Measurements from ENCODE around the gene SLC12A7.
"Not testable (repeated sequence)": the region's sequence is repeated elsewhere in the genome, so short reads cannot be mapped to it uniquely, and the experiment has no call there.

SLC12A7 gene

GRCh38 chr5:1111727-1112289 lies at the start of gene SLC12A7:
SLC12A7 (minus strand) TSS chr5:1112063; CDS start chr5:1111991, 72 bp downstream.
- DNase-seq (ENCODE audit: low read depth in 2 of 2): no peak

DNA sequence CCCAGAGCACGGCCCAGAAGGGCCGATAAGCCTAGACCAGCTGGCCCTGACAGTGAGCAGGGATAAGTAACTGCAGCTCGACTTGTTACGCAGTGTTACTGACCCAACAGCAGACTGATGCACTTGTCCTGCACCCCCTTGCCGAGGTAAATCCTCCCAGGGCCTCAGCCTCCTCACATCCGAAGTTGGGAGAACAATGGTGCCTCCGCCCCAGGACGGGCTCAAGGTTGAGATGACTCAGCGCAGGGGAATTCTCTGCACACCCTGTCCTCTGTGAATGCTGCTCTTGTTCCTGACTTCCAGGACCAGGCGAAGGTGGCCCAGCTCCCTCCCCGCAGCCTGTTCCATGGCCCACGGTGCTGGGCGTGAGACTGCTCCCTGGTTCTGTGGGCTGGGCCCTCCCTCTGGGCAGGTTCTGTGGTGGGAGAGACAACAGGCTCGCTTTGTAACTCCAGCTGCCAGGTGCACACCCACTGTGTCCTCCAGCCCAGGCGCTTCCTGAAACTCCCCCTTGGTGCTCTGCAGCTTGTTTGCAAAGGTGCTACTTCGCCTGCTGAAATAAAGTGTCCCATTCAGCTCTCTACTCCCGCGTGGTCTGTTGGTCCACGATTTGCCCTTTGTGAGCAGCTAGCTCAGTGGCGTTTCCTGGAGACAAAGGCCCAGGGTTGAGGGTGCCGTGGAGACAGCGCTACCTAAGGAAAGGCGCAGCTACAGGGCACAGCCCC lies 49.4 kb upstream of the SLC12A7 start:
- no peak for DNase-seq (ENCODE audit: low read depth in 2 of 2)

GRCh38 chr5:1159774-1160406 lies 48.0 kb upstream of the SLC12A7 start:
- no peak for DNase-seq (ENCODE audit: low read depth in 2 of 2)

DNA sequence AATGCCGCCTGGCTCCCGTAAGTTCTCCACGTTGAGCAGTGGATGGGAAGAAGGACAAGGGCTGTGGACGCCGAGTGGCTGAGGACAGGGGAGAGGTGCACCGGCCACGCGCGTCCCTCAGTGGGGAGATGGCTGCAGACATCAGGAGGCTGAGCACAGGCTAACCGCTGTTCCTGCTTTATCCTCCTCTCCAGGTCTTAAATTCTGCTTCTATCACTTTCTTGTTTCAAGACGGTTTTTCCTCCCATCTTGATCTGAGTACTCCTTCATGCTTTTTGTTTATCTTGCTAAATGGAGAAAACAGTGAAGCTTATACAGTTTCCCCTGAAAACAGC lies 47.4 kb upstream of the SLC12A7 start:
- no peak for DNase-seq (ENCODE audit: low read depth in 2 of 2)

GRCh38 chr5:1158647-1159340 lies 46.9 kb upstream of the SLC12A7 start:
- no peak for DNase-seq (ENCODE audit: low read depth in 2 of 2)

GRCh38 chr5:1157461-1157986 lies 45.7 kb upstream of the SLC12A7 start:
- not testable (repeated sequence) for DNase-seq (ENCODE audit: low read depth in 2 of 2)

- no peak for DNase-seq (ENCODE audit: low read depth in 2 of 2)
Measured at GRCh38 chr5:1156754-1157460, 45.0 kb upstream of the SLC12A7 start.

DNA sequence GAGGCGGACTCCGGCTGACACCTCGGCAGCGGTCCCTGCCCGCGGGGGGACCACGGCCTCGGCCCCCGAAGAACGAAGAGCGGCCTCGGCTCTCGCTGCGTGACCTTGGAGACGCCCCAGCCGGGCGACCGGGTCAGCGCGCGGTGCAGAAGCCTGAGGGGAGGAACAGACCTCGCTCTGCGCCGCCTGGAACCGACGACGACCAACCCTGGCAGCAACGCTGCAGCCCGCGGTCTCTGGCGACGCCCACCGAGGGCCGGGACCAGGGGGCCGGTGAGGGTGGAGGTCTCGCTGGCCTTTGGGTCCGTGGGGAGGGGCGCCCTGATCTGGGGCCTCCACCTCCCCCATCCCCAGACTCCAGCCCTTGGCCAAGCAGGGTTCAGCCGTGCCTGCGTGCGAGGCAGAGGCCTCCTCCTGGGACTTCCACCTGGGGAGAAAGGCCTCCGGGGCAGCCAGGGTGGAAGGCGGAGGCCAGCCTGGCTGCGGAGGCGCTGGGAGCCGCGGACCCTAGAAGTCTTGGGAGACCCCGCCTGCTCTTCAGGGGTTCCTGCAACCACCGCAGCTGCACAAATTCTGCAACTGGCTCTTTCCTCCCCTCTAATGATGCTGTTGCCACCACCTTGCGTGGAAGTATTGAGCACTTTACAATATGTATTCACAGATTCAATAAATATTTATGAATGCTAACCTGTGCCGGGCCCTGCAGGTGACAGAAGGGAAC lies 44.3 kb upstream of the SLC12A7 start:
- no peak for DNase-seq (ENCODE audit: low read depth in 2 of 2)

DNA sequence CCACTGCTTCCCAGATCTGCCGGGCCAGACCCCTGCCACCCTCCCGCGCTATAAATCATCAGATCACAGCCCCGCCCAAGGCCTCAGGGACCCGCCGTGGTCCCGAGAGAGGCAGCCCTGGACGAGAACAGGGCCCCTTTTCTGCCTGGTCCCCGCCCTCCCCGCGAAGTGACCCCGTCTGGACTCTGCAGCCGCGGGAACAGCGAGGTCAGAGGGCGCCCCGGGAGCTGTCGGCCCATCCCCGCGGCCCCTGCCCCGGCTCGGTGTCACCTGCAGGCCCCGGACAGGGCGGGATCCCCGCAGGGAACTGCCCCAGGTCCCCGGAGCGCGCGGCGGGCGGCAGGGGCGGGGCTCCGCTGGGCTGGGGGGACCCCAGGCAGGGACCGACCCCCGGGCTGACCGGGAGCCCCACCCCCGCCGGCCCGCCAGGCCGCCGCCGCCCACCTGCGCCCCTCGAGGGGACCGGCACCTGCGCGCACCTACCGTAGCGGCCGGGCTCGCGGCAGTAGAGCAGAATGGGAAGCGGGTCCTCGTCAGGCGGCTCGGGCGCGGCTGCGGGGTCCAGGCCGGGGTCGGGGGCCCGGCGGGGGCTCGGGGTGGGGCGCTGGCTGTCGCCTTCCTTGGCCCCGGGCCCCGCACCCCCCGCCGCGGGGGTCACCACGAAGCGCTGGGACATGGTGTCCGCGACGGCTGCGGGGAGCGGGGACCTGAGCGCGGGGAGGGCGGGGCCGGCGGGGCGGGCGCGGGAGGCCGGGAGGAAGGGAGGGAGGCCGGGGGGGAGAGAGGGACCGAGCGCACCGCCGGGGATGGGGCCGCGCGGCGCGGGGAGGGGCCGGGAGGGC lies 43.5 kb upstream of the SLC12A7 start:
- DNase-seq (ENCODE audit: low read depth in 2 of 2): no peak

- no peak for DNase-seq (ENCODE audit: low read depth in 2 of 2)
Measured at GRCh38 chr5:1153428-1153827, 41.6 kb upstream of the SLC12A7 start.

- no peak for DNase-seq (ENCODE audit: low read depth in 2 of 2)
Measured at GRCh38 chr5:1152771-1153282, 41.0 kb upstream of the SLC12A7 start.

DNA sequence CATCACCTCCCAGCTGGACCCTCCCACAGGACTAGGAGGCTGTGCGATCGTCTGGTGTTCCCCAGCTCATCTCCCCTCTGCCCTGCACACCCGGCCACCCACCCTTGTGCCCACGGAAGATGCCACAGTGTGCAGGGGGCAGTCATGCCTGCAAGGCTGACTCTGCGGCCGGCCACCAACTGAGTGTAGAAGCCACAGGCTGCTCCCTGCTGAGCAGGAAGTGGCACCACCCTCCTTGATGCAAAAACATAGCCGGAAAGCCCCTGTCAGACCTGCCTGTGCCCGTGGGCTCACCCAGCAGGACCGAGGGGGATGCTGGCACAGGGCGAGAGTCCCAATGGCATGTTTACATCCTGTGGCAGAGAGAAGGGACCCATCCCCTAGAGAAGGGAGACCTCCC lies 40.3 kb upstream of the SLC12A7 start:
- no peak for DNase-seq (ENCODE audit: low read depth in 2 of 2)

DNA sequence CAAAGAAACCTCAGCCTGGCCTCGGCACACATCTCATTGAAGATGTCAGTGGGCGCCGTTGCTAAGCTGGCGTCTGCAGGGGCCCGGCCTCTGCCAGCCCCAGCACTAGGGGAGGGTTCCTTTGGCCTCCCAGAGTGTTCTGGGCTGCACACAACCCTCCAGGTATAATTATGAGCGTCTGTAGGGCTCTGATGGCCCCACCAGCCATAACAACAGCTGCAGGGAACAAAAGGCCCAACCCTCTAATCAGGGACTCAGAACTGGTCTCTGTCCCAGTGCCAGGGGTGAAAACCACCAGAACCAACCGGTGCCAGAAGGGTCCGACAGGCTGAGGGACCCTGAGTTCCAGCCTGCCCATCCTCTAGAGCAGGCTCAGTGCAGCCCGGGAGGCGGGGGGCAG lies 39.5 kb upstream of the SLC12A7 start:
- no peak for DNase-seq (ENCODE audit: low read depth in 2 of 2)

GRCh38 chr5:1150866-1151265 lies 39.0 kb upstream of the SLC12A7 start:
- DNase-seq (ENCODE audit: low read depth in 2 of 2): no peak

GRCh38 chr5:1144638-1145396 lies 33.0 kb upstream of the SLC12A7 start:
- no peak for DNase-seq (ENCODE audit: low read depth in 2 of 2)

- DNase-seq (ENCODE audit: low read depth in 2 of 2): no peak
Measured at GRCh38 chr5:1144089-1144488, 32.2 kb upstream of the SLC12A7 start.

DNA sequence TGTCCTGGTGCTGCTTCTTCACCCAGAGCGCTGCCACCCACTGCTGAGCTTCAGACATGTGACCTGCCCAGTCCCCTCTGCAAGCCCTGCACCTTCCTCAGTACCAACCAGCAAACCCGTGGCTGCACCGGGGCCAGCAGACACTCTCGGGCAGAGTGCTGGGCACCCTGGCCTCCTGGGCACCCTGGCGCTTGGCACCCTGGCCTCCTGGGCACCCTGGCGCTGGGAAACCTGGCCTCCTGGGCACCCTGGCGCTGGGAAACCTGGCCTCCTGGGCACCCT lies 31.7 kb upstream of the SLC12A7 start:
- DNase-seq (ENCODE audit: low read depth in 2 of 2): no peak

- no peak for DNase-seq (ENCODE audit: low read depth in 2 of 2)
Measured at GRCh38 chr5:1142886-1143669, 31.2 kb upstream of the SLC12A7 start.

DNA sequence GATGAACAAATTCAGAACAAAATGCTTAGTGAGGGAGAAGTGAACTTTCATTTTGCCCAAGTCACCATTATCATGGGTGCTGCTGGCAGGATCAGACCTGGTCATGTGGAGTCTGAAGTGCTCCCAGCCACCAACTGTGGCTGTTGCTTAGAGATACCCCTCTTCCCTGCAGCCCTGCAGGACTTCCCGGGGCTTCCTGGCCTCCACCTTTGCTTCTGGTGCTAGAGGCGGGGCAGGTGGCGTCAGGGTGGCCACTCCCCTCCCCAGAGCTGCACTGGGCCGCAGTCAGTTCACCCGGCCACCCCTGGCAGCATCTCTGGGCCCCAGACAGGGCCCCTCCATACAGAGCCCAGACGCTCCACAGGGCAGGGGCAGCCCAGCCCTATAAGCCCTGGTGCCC lies 30.0 kb upstream of the SLC12A7 start:
- no peak for DNase-seq (ENCODE audit: low read depth in 2 of 2)
